Activated CD8-positive, alpha-beta memory T cell treated with anti-CD3 and anti-CD28 coated beads for 4 hours (primary cell): ENCODE results near the gene LMOD3.

Experiments
- DNase-seq, 2 donors: peaks; one replicate each; pipeline ENCODE4 v3.0.0-alpha.2; 2020; ENCODE audit warnings: low read depth in 2 of 2

The LMOD3 gene

DNA sequence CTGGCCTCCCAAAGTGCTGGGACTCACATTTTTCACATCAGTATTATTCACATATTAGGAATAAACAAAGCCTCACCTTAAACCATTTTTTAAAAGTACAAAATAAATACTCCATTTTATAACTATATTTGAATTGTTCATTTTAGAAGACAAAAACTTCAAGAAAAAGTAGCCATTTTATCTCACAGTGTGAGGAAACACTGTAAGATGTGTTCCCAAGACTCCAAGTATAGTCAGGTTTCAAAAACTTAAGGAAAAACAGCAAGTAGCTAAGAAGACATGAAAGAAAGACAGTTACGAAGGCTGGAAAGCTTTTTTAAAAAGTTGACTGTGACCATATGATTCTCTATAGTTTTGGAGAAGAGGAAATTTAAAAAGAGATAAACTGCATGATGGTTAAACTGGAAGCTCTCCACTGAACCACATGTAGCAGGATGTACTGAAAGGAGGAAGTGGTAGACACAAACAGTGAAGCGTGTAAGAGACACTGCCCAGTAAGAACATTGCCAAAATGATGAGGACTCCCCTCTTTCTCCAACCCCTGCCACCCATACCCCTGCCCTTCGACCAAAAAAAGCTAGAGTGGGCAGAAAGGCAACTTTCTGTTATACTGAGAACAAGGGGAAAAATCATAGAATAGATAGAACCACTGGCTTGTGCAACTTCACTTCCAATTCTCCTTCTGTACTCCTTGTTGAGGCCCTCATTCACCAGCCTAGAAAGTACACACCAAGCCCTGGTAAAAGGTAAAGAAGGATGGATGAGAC is 64.0 kb downstream of the LMOD3 start:
- DNase-seq, result no peak
